ENCODE measurements around the gene MND1.
"Not testable (repeated sequence)": the region's sequence is repeated elsewhere in the genome, so short reads cannot be mapped to it uniquely, and the experiment has no call there.

Gene MND1

GRCh38 chr4:153450544-153450917 is 106.0 kb downstream of the MND1 start:
- Histone ChIP-seq H3K9ac (ENCODE audit: low read depth, low read length) (no peak overlapping the region), H3K36me3 (ENCODE audit: insufficient read depth, low read length) (no peaks in the 10 kb centered on the region), H3K9me3 (ENCODE audit: control insufficient read depth, insufficient read depth, low read length) (no peaks in the 10 kb centered on the region), H3K4me1 (ENCODE audit: insufficient read depth, low read length) (peaks cover 6% of the 10 kb centered on the region; the same call in 1 of the 2 replicates)

- H3K36me3 ChIP-seq (ENCODE audit: insufficient read depth, low read length); H3K4me1 ChIP-seq (ENCODE audit: insufficient read depth, low read length); H3K9me3 ChIP-seq (ENCODE audit: control insufficient read depth, insufficient read depth, low read length); H3K9ac ChIP-seq (ENCODE audit: low read depth, low read length): not testable (repeated sequence)
These were observed 106.7 kb downstream of the MND1 start for GRCh38 chr4:153451145-153451544.

GRCh38 chr4:153451911-153452657 is 107.6 kb downstream of the MND1 start:
- H3K9ac ChIP-seq (ENCODE audit: low read depth, low read length): no peak overlapping the region

GRCh38 chr4:153452658-153453378 is 108.3 kb downstream of the MND1 start:
- Histone ChIP-seq H3K36me3 (ENCODE audit: insufficient read depth, low read length) (no peaks in the 10 kb centered on the region), H3K4me1 (ENCODE audit: insufficient read depth, low read length) (peaks cover 6% of the 10 kb centered on the region; the same call in 1 of the 2 replicates), H3K9me3 (ENCODE audit: control insufficient read depth, insufficient read depth, low read length) (no peaks in the 10 kb centered on the region), H3K9ac (ENCODE audit: low read depth, low read length) (no peak overlapping the region)

More at GRCh38 chr4:153451911-153452657, 107.6 kb downstream of the MND1 start:
- H3K9me3 ChIP-seq (ENCODE audit: control insufficient read depth, insufficient read depth, low read length): no peaks in the 10 kb centered on the region
- no peaks in the 10 kb centered on the region for H3K36me3 ChIP-seq (ENCODE audit: insufficient read depth, low read length)
- peaks cover 6% of the 10 kb centered on the region; the same call in 1 of the 2 replicates for H3K4me1 ChIP-seq (ENCODE audit: insufficient read depth, low read length)

- H3K9me3 ChIP-seq (ENCODE audit: control insufficient read depth, insufficient read depth, low read length): no peaks in the 10 kb centered on the region
- no peak overlapping the region for H3K9ac ChIP-seq (ENCODE audit: low read depth, low read length)
- H3K36me3 ChIP-seq (ENCODE audit: insufficient read depth, low read length): no peaks in the 10 kb centered on the region
- peaks cover 6% of the 10 kb centered on the region; the same call in 1 of the 2 replicates for H3K4me1 ChIP-seq (ENCODE audit: insufficient read depth, low read length)
These were observed 108.9 kb downstream of the MND1 start for GRCh38 chr4:153453402-153453801.

GRCh38 chr4:153458969-153459368 is 114.5 kb downstream of the MND1 start:
- Histone ChIP-seq H3K4me1 (ENCODE audit: insufficient read depth, low read length) (no peaks in the 10 kb centered on the region), H3K9ac (ENCODE audit: low read depth, low read length) (no peak overlapping the region), H3K9me3 (ENCODE audit: control insufficient read depth, insufficient read depth, low read length) (no peaks in the 10 kb centered on the region), H3K36me3 (ENCODE audit: insufficient read depth, low read length) (no peaks in the 10 kb centered on the region)

GRCh38 chr4:153461549-153461948 is 117.1 kb downstream of the MND1 start:
- H3K9me3 ChIP-seq (ENCODE audit: control insufficient read depth, insufficient read depth, low read length); H3K4me1 ChIP-seq (ENCODE audit: insufficient read depth, low read length); H3K36me3 ChIP-seq (ENCODE audit: insufficient read depth, low read length); H3K9ac ChIP-seq (ENCODE audit: low read depth, low read length): not testable (repeated sequence)

- H3K4me1 ChIP-seq (ENCODE audit: insufficient read depth, low read length): no peaks in the 10 kb centered on the region
- H3K9ac ChIP-seq (ENCODE audit: low read depth, low read length): no peak overlapping the region
- no peaks in the 10 kb centered on the region for H3K9me3 ChIP-seq (ENCODE audit: control insufficient read depth, insufficient read depth, low read length)
- H3K36me3 ChIP-seq (ENCODE audit: insufficient read depth, low read length): no peaks in the 10 kb centered on the region
These were observed 119.6 kb downstream of the MND1 start for GRCh38 chr4:153464068-153464467.

Measured in ES-I3 (cell line).